Stimulated activated CD8-positive, alpha-beta memory T cell treated with anti-CD3 and anti-CD28 coated beads, Interleukin-4, amount 100 ng/mL, for 48 hours (primary cell): ENCODE data around the gene IMPACT.

Experiments
- DNase-seq: peaks from one replicate; pipeline ENCODE4 v3.0.0-alpha.2; 2020

IMPACT gene

GRCh38 chr18:24486684-24487083, 60.2 kb downstream of the IMPACT start:
- no peak for DNase-seq

- no peak for DNase-seq
Measured at GRCh38 chr18:24488824-24489493, 62.5 kb downstream of the IMPACT start.

- no peak for DNase-seq
Measured at GRCh38 chr18:24490539-24490938, 64.1 kb downstream of the IMPACT start.

- DNase-seq, result no peak
Measured at GRCh38 chr18:24491927-24492834, 65.7 kb downstream of the IMPACT start.

- no peak for DNase-seq
Measured at GRCh38 chr18:24494586-24494985, 68.1 kb downstream of the IMPACT start.

GRCh38 chr18:24497031-24497754, 70.7 kb downstream of the IMPACT start:
- DNase-seq, result no peak

- DNase-seq, result no peak
Measured at GRCh38 chr18:24499814-24500213, 73.3 kb downstream of the IMPACT start.

GRCh38 chr18:24500217-24500616, 73.7 kb downstream of the IMPACT start:
- no peak for DNase-seq

- no peak for DNase-seq
Measured at GRCh38 chr18:24500766-24501165, 74.3 kb downstream of the IMPACT start.

GRCh38 chr18:24502667-24503523, 76.4 kb downstream of the IMPACT start:
- DNase-seq, result no peak
